OCI-LY1 (cell line): ENCODE data around the gene DYNC2H1.

Experiments used
- H2AFZ ChIP-seq: fragments of 200-600 bp; sonication (generic), shearing (Covaris generic); 2 replicates; pipeline ENCODE4 v1.6.0; 2014; ENCODE audit warnings: antibody characterized with exemption, mild to moderate bottlenecking, low read length
- H3F3A ChIP-seq: fragments of 200-600 bp; sonication (generic), shearing (Covaris generic); 2 replicates; pipeline ENCODE4 v1.6.0; 2014; ENCODE audit warnings: mild to moderate bottlenecking, antibody characterized with exemption, low read length, moderate library complexity; ENCODE audit not compliant: insufficient read depth
- H3K27ac ChIP-seq: fragments of 200-600 bp; sonication (generic); 2 replicates; pipeline ENCODE4 v1.5.1; 2014; ENCODE audit warnings: low read length, mixed run types, mild to moderate bottlenecking, low read depth; ENCODE audit not compliant: poor library complexity, severe bottlenecking
- H3K27me3 ChIP-seq: fragments of 200-600 bp; sonication (generic); 2 replicates; pipeline ENCODE4 v1.6.0; 2014; ENCODE audit warnings: antibody characterized with exemption, mild to moderate bottlenecking, low read length, moderate library complexity; ENCODE audit not compliant: insufficient read depth
- H3K36me3 ChIP-seq: fragments of 200-600 bp; sonication (generic); 2 replicates; pipeline ENCODE4 v1.6.1; 2014; ENCODE audit warnings: mild to moderate bottlenecking, antibody characterized with exemption, low read length, moderate library complexity, mixed read lengths; ENCODE audit not compliant: insufficient read depth
- H3K4me1 ChIP-seq: fragments of 200-600 bp; sonication (generic); 2 replicates; pipeline ENCODE4 v1.5.1; 2014; ENCODE audit warnings: mild to moderate bottlenecking, low read length, moderate library complexity; ENCODE audit not compliant: insufficient read depth, severe bottlenecking
- H3K4me2 ChIP-seq: fragments of 200-600 bp; sonication (generic), shearing (Covaris generic); 2 replicates; pipeline ENCODE4 v1.6.1; 2014; ENCODE audit warnings: low read length
- H3K4me3 ChIP-seq: fragments of 200-600 bp; sonication (generic); 2 replicates; pipeline ENCODE4 v1.5.1; 2014; ENCODE audit warnings: low read length, low read depth, mild to moderate bottlenecking, mixed read lengths; ENCODE audit not compliant: poor library complexity, severe bottlenecking
- H3K79me2 ChIP-seq: fragments of 200-600 bp; shearing (Covaris generic); 2 replicates; pipeline ENCODE4 v1.6.1; 2016; ENCODE audit warnings: mixed run types, low read length, mixed read lengths; ENCODE audit not compliant: insufficient read depth
- H3K9ac ChIP-seq: fragments of 200-600 bp; sonication (generic), shearing (Covaris generic); 2 replicates; pipeline ENCODE4 v1.6.1; 2014; ENCODE audit warnings: mild to moderate bottlenecking, low read length, mixed read lengths
- H3K9me2 ChIP-seq: fragments of 200-600 bp; sonication (generic), shearing (Covaris generic); 2 replicates; pipeline ENCODE4 v1.6.1; 2014; ENCODE audit warnings: low read depth, mild to moderate bottlenecking, low read length, mixed read lengths
- H3K9me3 ChIP-seq: fragments of 200-600 bp; shearing (Covaris generic); 2 replicates; pipeline ENCODE4 v1.6.1; 2014; ENCODE audit warnings: low read length, mixed read lengths
- H4K20me1 ChIP-seq: fragments of 200-600 bp; sonication (generic), shearing (Covaris generic); 2 replicates; pipeline ENCODE4 v1.6.0; 2016; ENCODE audit warnings: mild to moderate bottlenecking, low read length; ENCODE audit not compliant: insufficient read depth
- CTCF ChIP-seq: fragments of 200-600 bp; sonication (generic), shearing (Covaris generic); IDR thresholded peaks from 2 replicates; pipeline ENCODE4 v1.5.1; 2017; ENCODE audit warnings: mild to moderate bottlenecking, antibody characterized with exemption, low read length, moderate library complexity, mixed read lengths
- EZH2 ChIP-seq: fragments of 200-600 bp; sonication (generic), shearing (Covaris generic); IDR thresholded peaks from 2 replicates; pipeline ENCODE4 v1.8.0; 2017; ENCODE audit warnings: borderline replicate concordance, mixed run types, mild to moderate bottlenecking, antibody characterized with exemption, low read length, moderate library complexity, mixed read lengths

The DYNC2H1 gene

DNA sequence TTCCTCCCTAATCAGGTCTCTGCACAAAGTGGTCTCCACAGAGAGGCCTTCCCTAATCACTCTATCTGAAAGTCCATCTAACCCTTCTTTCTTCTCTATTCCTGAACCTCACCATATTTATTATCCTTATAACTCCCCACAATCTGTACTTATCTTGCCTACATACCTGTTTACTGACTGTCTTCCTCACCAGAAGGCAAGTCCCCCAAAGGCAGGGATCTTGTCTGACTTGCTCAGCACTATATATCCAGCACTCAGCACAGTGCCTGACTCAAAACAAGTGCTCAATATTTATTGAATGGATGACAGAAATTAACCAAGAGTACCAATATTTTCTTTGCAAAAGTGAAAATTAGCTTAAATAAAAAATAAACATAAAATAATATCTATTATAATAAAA lies 22.8 kb upstream of the DYNC2H1 start:
- H3K9me3 ChIP-seq: no peaks in the 10 kb centered on the region
- peaks cover 27% of the 10 kb centered on the region for H3K4me1 ChIP-seq
- H3K27ac ChIP-seq: no peak overlapping the region
- peaks cover 72% of the 10 kb centered on the region for H3K36me3 ChIP-seq
- no peak overlapping the region for H3K4me2 ChIP-seq
- no peaks in the 10 kb centered on the region for H3K27me3 ChIP-seq
- H3K4me3 ChIP-seq: no peak overlapping the region
- peaks cover 66% of the 10 kb centered on the region for H3K79me2 ChIP-seq
- no peak for TF ChIP-seq EZH2
- no peak for TF ChIP-seq CTCF
- H3K9ac ChIP-seq: no peak overlapping the region
- no peaks in the 10 kb centered on the region; the same call in 1 of the 2 replicates for H4K20me1 ChIP-seq
- H2AFZ ChIP-seq: no peak overlapping the region
- no peaks in the 10 kb centered on the region for H3K9me2 ChIP-seq
- no peaks in the 10 kb centered on the region for H3F3A ChIP-seq

GRCh38 chr11:103091064-103091800 lies 18.0 kb upstream of the DYNC2H1 start:
- Histone ChIP-seq H3K27ac (peak overlapping the region; percentile 46), H4K20me1 (no peaks in the 10 kb centered on the region), H3K9me2 (no peaks in the 10 kb centered on the region), H3K9me3 (no peaks in the 10 kb centered on the region), H3K27me3 (no peaks in the 10 kb centered on the region), H3K4me3 (peak overlapping the region; percentile 97), H3K4me2 (peak overlapping the region; percentile 90), H3F3A (no peaks in the 10 kb centered on the region), H3K79me2 (peaks cover 47% of the 10 kb centered on the region), H3K4me1 (peaks cover 36% of the 10 kb centered on the region), H3K9ac (peak overlapping the region; percentile 98), H2AFZ (no peak overlapping the region), H3K36me3 (peaks cover 28% of the 10 kb centered on the region)
- no peak for TF ChIP-seq EZH2
- TF ChIP-seq CTCF: no peak

DNA sequence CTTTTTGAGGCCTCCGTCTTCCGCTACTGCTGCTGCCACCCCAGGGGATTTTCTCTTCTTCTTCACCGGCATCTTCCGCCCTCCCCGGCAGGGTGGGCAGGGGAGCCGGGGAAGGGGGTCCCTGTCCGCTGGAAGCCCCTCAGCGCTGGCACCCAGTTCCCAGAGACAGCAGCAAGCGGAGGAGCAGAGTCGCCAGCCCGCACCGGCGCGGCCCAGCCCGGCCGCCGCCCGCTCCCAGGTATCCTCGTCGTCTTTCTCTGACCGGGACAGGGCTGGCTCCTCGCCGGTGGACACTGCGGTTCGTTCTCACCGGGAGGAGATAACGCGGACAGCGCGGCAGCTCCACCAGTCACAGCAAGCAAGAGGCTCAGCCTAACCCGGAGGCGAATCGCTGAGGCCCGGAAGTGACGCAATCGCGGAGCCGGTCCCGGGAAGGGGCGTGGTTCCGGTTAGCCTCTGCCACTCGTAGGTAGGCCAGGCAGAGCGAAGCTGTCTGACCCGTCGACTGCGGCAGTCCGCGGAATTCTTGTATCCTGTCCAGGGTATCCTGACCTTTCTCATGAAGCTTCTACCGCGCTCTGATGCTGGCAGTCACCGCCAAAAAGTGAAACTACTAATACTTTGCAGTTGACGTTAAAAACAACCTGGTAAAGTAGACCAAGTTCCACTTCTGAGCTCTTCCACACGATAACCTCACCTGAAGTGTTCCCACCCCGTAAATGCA lies 17.3 kb upstream of the DYNC2H1 start, which contains the start of gene DCUN1D5:
Gene DCUN1D5, minus strand, starts transcription at position 360 of the 724 bp plus-strand sequence. Its CDS starts 288 bp downstream, at position 72.
- peak within 1 kb of the TSS; percentile 98 for H3K9ac ChIP-seq
- peaks cover 43% of the 10 kb centered on the region for H3K79me2 ChIP-seq
- no peaks in the 10 kb centered on the region for H3K27me3 ChIP-seq
- no peaks in the 10 kb centered on the region for H3K9me3 ChIP-seq
- H3K4me3 ChIP-seq: peak within 1 kb of the TSS; percentile 97
- TF ChIP-seq EZH2 (no peak), CTCF (no peak)
- peak within 1 kb of the TSS; percentile 90 for H3K4me2 ChIP-seq
- peak within 1 kb of the TSS; percentile 70 for H2AFZ ChIP-seq
- no peaks in the 10 kb centered on the region for H3K9me2 ChIP-seq
- H3F3A ChIP-seq: no peaks in the 10 kb centered on the region
- H3K27ac ChIP-seq: peak within 1 kb of the TSS; percentile 46
- no peaks in the 10 kb centered on the region for H4K20me1 ChIP-seq
- H3K4me1 ChIP-seq: peaks cover 36% of the 10 kb centered on the region
- peaks cover 24% of the 10 kb centered on the region for H3K36me3 ChIP-seq
